T-helper 1 cell treated with Interleukin-12 subunit alpha and Interleukin-12 subunit beta and Interleukin-4 antibody, amounts not matched to agents 30 ng/mL and 1 ng/mL, for 36 hours (primary cell): ENCODE measurements around the gene TREML2. TPM values are rescaled to one million over a fixed set of nuclear protein-coding genes. Genes with fewer than 3 reads are reported as not detected.

Source experiments
- intact Hi-C: fragments of 100-400 bp; cut with micrococcal nuclease; formaldehyde crosslinking; loops from one replicate; pipeline ENCODE4 v1.15.1; 2024
- total RNA-seq: library from RNA; stranded (reverse); gene quantifications from 2 replicates; pipeline ENCODE4 v1.2.3, GENCODE V29; 2022

The TREML2 gene
- total RNA-seq, 1 donor from 2014 or later: 21.5 TPM

- intact Hi-C loops: no loop called here
Observed at GRCh38 chr6:41155132-41155805, 45.7 kb downstream of the TREML2 start.

GRCh38 chr6:41153992-41154625, 46.8 kb downstream of the TREML2 start, which contains the start of gene TREML1:
TREML1 (minus strand) TSS chr6:41154347; CDS start chr6:41154288, 59 bp downstream.
- intact Hi-C loops: no loop called here

- intact Hi-C loops: no loop called here
Observed at GRCh38 chr6:41153451-41153850, 47.5 kb downstream of the TREML2 start.

- intact Hi-C loops: no loop called here
Observed at GRCh38 chr6:41150671-41151070, 50.3 kb downstream of the TREML2 start.

GRCh38 chr6:41147917-41148316, 53.0 kb downstream of the TREML2 start:
- intact Hi-C loops: no loop called here

Other genes with a start within 250 kb of the TREML2 start
- 1.7 and 2.1 TPM in 2 replicates for gene UNC5CL, start 161.9 kb downstream of the TREML2 start, total RNA-seq
- not detected in 2 replicates for gene TSPO2, start 158.7 kb downstream of the TREML2 start, total RNA-seq
- not detected in 2 replicates for gene APOBEC2, start 147.9 kb downstream of the TREML2 start, total RNA-seq
- 24.3 and 25.2 TPM in 2 replicates for gene OARD1, start 128.8 kb downstream of the TREML2 start, total RNA-seq
- gene NFYA, start 128.2 kb downstream of the TREML2 start, total RNA-seq: 33.3 and 34.6 TPM in 2 replicates
- gene TREML1, start 46.8 kb downstream of the TREML2 start, total RNA-seq: not detected in 2 replicates
- gene TREM2, start 38.0 kb downstream of the TREML2 start, total RNA-seq: not detected in 2 replicates
- gene TREML4, start 27.2 kb upstream of the TREML2 start, total RNA-seq: not detected in 2 replicates
- not detected in 2 replicates for gene TREM1, start 85.5 kb upstream of the TREML2 start, total RNA-seq
- gene NCR2, start 134.5 kb upstream of the TREML2 start, total RNA-seq: not detected in 2 replicates